GM21576 (cell line): ENCODE measurements around the gene KCNH3.
"Not testable (repeated sequence)": the region's sequence is repeated elsewhere in the genome, so short reads cannot be mapped to it uniquely, and the experiment has no call there.

Experiments
- ATAC-seq: cut with Tn5 transposase; IDR thresholded peaks from one replicate; pipeline ENCODE4 v1.9.1; 2021; ENCODE audit warnings: mild to moderate bottlenecking, moderate library complexity; ENCODE audit not compliant: unreplicated experiment

KCNH3 gene

DNA sequence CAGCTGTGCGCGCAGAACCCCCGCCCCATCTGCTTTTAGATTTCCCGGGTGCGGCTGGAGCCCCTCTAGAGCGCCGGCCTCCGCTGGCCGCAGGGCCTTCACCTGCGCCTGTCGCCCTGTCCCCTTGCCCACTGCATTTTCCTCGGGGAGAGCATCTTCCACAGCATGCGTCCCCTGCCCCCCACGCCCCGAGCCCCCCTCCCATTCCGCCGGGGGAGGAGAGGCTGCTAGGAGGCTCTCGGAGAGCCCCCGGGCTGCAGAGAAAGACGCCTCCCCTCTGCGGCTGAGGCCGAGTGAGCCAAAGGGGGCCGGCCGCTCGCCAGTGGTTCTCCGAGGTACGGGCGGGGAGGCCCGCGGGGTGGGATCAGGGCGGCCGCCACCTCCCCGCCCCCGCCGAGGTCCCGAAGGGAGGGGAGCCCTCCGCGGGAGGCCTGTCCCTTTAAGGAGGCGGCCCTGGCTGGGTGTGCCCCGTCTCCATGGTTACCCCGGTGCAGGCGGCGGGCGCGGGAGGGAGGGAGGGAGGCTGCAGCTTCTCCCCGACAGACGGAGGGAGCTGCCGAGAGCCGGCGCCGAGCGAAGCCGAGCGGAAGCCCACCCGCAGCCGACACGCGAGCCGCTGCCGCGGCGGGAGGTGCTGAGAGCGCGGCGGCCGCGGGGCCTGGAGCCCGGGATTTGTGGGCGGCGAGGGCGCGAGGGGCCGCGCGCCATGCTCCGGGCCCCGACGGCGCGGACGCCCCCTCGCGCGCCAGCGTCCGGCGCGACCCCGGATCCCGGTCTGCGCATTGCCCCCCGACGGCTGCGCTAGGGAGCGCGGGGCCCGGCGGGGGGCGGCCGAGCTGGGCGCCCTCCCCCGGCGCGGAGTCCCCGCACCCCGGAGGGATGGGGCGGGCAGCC is at the start of gene KCNH3:
Gene KCNH3 (plus strand): TSS at position 521 of the 894 bp plus-strand sequence. CDS start 387 bp downstream, outside the sequence.
- no peak for ATAC-seq

GRCh38 chr12:49489154-49489553 is 49.7 kb upstream of the KCNH3 start:
- ATAC-seq = no peak

DNA sequence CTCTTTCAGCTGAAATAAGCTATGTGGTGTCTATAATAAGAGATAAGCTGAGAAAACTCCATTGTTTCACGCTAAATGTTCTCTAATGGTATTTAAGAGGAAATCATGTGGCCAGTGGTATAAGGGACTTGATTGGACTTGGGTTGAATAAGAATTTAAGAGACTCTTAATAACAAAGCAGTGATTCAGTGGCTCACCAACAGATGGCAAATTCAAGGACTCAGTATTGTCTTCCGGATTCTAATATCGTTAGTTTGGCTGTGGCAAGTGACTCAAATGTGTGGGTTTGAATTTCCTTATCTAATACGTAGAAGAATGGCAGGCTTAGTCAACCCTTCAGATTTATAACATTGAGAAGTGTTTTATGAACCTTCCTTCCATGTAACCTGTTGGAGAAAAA is 49.1 kb upstream of the KCNH3 start:
- ATAC-seq = no peak

GRCh38 chr12:49491823-49492222 is 47.0 kb upstream of the KCNH3 start:
- ATAC-seq = no peak

DNA sequence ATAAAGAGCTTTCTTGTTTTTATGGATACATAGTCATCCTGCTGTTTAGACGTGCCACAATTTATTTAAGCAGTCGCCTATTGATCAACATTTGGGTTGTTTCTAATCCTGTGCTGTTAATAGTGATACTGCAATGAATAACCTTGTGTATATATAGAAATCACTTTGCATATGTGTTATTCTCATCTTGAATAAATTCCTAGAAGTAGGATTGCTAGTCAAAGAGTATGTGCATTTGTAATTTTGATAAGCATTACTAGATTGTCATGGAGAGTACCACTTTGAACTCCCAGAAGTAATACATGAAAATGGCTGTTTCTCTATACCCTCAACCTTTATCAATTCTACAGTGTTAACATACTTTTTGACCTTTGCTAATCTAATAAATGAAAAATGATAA is 44.9 kb upstream of the KCNH3 start:
- ATAC-seq = no peak

GRCh38 chr12:49496417-49497360 is 42.1 kb upstream of the KCNH3 start:
- no peak for ATAC-seq

GRCh38 chr12:49501895-49502294 is 36.9 kb upstream of the KCNH3 start:
- ATAC-seq = no peak

DNA sequence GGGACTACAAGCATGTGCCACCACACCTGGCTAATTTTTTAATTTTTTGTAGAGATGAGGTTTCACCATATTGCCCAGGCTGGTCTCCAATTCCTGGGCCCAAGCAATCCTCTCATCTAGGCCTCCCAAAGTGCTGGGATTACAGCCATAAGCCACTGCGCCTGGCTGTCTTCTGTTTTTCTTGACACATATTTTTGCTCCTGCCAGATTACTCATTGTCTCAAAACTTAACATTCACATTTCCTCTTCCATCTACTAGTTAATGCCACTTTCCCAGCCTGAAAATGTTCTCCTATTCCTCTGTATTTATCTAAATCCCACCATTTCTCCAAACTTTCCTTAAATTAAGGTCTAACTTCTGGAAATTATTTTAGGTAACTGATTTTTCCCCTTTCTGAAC is 36.2 kb upstream of the KCNH3 start:
- ATAC-seq = no peak

DNA sequence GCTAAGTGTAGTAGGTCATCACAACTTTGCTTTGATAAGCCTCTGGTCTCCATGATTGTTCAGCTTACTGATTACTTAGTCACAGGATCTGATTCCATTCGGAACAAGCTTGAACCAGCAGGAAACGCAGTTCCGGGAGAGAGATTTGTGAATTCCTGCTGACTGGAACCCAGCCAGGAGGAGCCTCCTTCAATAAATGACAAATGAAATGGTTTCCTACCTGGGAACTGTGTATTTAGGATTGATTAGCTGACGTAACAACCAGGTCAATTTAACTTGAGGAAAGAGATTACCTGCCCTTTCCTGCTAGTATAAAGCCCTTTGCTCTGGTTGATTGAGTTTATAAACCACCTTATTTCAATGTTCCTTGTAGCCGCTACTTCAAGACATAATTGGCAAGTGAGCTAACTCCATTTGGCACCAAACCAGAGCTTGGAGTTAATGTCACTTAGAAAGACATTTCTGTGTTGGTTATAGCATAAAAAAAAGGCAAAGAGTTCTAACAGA is 35.1 kb upstream of the KCNH3 start:
- no peak for ATAC-seq

- ATAC-seq = no peak
Observed at GRCh38 chr12:49505672-49506071, 33.2 kb upstream of the KCNH3 start.

DNA sequence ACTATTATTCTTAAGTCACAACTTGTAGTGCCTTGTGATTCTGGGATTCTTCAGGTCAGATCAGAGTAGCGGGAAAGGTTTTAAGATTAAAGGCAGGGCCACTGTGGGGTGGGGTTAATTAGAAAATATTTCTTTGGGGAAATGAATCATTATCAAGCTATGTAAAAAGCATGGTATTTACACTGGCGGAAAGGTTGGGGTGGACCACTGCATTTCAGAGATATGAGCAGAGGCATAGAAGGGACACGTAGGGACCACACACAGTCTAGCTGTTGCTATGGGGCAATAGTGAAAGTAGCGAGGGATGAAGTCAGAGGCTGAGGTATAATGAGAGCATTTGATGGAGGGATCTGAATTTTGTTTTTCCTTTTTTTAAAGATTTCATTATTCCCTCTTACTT is 31.7 kb upstream of the KCNH3 start:
- ATAC-seq = no peak

DNA sequence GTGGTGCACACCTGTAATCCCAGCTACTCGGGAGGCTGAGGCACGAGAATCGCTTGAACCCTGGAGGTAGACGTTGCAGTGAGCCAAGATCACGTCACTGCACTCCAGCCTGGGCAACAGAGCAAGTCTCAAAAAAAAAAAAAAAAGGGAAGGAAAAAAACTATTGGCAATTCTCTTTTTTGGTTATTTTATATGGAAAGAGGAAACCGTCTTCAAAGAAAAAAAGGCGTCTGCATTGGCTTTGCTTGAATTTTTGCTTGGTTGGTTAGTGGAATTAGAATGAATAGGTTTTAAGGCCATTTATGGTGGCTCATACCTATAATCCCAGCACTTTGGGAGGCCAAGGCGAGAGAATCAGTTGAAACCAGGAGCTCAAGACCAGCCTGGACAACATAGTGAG is 29.1 kb upstream of the KCNH3 start:
- not testable (repeated sequence) for ATAC-seq

GRCh38 chr12:49511410-49511809 is 27.4 kb upstream of the KCNH3 start:
- no peak for ATAC-seq

DNA sequence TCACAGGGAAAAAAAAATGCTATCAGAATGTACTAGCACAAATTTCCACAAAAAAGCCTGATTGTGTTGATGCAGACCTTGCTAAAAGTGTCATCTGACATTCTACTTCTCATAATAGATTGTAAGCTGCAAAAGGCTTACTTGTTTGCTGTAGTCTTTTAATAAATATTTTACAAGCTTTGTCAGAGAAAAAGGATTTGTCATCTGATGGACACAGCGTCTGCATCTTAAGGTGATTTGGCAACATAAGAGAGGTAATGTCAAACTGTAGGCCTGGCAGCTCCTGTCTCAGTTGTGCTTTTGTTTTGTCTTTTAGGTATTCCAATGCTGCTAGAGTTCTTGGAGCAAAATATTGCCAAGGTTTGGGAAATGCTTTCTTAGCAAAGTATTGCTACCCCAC is 26.3 kb upstream of the KCNH3 start:
- ATAC-seq = no peak

- no peak for ATAC-seq
Observed at GRCh38 chr12:49515266-49515665, 23.6 kb upstream of the KCNH3 start.

- no peak for ATAC-seq
Observed at GRCh38 chr12:49518914-49519573, 19.8 kb upstream of the KCNH3 start.

DNA sequence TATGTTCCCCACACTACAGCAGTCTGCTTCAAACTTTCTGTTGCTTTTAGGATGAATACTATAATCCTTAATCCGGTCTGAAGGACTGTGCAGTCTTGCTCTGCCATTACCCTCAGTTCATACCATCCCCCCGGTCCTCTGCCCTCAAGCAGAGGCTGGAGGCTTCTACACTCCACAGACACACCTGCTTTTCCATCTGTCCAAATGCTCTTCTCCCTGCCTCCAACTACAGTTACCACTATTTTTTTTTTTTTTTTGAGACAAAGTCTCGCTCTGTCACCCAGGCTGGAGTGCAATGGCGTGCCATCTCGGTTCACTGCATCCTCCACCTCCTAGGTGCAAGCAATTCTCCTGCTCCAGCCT is 19.3 kb upstream of the KCNH3 start:
- no peak for ATAC-seq

DNA sequence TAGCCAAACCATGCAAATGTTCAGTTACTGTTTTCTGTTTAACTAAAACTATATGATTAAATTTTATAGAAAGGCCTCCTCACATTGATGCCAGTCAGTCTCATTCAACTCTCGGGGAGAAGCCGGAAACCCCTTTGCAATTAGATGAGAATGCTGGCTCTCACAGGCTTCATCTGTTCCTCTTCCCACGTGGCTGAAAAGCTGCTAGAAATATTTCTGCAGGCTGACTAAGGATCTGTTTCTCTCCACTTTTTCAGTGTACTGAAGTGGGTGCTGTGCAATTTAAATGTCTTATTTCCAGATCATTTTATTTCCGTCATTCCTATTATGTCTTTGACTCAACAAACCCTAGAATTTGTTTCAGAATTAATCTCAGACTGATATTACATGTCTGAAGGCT is 17.4 kb upstream of the KCNH3 start:
- no peak for ATAC-seq

GRCh38 chr12:49524660-49525324 is 14.0 kb upstream of the KCNH3 start:
- ATAC-seq = no peak

DNA sequence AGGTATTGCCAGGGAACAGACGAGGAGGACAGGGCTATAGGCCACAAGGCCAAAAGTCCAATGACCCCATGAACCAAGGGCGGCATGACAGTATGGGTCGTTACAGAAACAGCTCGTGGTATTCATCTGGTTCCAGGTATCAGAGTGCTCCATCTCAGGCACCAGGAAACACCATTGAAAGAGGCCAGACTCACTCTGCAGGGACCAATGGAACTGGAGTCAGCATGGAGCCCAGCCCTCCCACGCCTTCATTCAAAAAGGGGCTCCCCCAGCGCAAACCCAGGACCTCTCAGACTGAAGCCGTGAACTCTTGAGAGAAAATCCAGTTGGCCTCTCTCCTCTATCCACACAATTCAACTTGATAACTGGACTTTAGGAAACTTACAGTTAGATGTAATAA is 12.9 kb upstream of the KCNH3 start:
- ATAC-seq = no peak
